Hepatocyte (in vitro differentiated cells): Measurements from ENCODE around the gene ITGB2.

ENCODE experiments used
- CTCF ChIP-seq: fragments of 200-600 bp; sonication (generic); IDR thresholded peaks from 2 replicates; pipeline ENCODE4 v1.5.1; 2016; ENCODE audit warnings: antibody characterized with exemption, mild to moderate bottlenecking; ENCODE audit not compliant: poor library complexity
- EZH2phosphoT487 ChIP-seq: fragments of 200-600 bp; sonication (generic); IDR thresholded peaks from one replicate; pipeline ENCODE4 v1.6.1; 2018; ENCODE audit warnings: antibody characterized with exemption, mild to moderate bottlenecking, low read depth, moderate library complexity; ENCODE audit not compliant: unreplicated experiment, severe bottlenecking

DNA sequence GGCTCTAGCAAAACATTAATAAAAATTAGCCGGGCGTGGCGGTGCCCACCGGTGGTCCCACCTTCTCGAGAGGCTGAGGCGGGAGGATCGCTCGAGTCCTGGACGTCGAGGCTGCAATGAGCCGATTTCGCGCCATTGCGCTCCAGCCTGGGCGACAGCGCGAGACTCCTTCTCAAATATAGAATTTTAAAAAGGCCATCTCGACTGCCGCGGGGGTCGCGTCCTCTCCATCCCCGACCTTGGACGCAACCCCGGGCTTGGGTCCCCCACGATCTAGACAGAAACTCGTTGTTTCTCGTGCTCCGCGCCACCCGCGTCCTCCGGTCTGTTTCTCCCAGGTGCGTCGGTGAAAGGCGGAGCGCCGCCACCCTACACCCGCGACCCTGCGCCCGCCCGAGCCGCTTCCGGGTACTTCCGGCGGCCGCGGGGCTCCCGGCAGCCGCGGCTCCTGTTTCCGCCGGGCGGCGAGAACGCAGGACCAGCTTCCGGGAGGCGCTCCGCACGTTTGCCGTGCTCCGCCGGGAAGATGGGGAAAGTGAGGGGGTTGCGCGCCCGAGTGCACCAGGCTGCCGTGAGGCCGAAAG is 18.9 kb upstream of the ITGB2 start, which contains the start of gene SLX9:
- TF ChIP-seq CTCF = no peak
- TF ChIP-seq EZH2phosphoT487 = no peak
